Measurements from ENCODE around the gene RFNG.

Gene RFNG

GRCh38 chr17:82056729-82057621, 5.4 kb upstream of the RFNG start:
- DNase-seq (ENCODE audit: low spot score), result no peak
- in situ Hi-C loops (cut with MboI; ENCODE audit: low sequenced_read_pairs, unreplicated experiment), result no loop called here
- TF ChIP-seq, protein P1, sequence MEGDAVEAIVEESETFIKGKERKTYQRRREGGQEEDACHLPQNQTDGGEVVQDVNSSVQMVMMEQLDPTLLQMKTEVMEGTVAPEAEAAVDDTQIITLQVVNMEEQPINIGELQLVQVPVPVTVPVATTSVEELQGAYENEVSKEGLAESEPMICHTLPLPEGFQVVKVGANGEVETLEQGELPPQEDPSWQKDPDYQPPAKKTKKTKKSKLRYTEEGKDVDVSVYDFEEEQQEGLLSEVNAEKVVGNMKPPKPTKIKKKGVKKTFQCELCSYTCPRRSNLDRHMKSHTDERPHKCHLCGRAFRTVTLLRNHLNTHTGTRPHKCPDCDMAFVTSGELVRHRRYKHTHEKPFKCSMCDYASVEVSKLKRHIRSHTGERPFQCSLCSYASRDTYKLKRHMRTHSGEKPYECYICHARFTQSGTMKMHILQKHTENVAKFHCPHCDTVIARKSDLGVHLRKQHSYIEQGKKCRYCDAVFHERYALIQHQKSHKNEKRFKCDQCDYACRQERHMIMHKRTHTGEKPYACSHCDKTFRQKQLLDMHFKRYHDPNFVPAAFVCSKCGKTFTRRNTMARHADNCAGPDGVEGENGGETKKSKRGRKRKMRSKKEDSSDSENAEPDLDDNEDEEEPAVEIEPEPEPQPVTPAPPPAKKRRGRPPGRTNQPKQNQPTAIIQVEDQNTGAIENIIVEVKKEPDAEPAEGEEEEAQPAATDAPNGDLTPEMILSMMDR (IDR thresholded peaks at IDR 0.05; ENCODE audit: borderline replicate concordance, control extremely low read depth, extremely low read depth, insufficient read depth, missing control alignments), result no peak

DNA sequence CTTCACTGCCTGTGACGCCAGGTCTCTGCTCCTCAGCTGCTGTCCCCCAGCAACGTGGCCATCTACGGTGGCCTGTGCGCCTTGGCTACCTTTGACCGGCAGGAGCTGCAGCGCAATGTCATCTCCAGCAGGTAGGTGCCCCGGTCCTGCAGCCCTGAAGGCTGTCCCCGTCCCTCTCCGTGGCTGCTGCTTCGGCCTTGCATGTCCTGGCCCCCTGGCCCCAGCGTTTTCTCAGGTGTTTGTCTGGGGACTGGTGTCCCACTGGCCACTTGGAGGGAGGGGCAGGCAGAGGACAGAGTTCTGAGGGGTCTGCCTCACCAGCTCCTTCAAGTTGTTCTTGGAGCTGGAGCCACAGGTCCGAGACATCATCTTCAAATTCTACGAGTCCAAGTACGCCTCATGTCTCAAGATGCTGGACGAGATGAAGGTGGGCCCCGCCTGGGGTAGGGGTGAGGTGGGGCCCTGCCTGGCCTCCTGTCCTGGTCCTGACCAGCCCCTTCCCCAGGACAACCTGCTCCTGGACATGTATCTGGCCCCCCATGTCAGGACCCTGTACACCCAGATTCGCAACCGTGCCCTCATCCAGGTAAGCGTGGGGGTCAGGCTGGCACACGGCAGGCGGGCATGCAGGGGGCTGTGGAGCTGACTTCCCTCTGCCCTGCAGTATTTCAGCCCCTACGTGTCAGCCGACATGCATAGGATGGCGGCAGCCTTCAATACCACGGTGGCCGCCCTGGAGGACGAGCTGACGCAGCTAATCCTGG, 4.5 kb upstream of the RFNG start:
- no peak for DNase-seq (ENCODE audit: low spot score)
- in situ Hi-C loops (cut with MboI; ENCODE audit: low sequenced_read_pairs, unreplicated experiment), result no loop called here

GRCh38 chr17:82055023-82055964, 3.7 kb upstream of the RFNG start:
- TF ChIP-seq, protein P1 (IDR thresholded peaks at IDR 0.05; ENCODE audit: borderline replicate concordance, control extremely low read depth, extremely low read depth, insufficient read depth, missing control alignments), result no peak
- no peak for DNase-seq (ENCODE audit: low spot score)
- in situ Hi-C loops (cut with MboI; ENCODE audit: low sequenced_read_pairs, unreplicated experiment), result no loop called here

More for the DNA sequence above, 4.5 kb upstream of the RFNG start:
- TF ChIP-seq, protein P1 (IDR thresholded peaks at IDR 0.05; ENCODE audit: borderline replicate concordance, control extremely low read depth, extremely low read depth, insufficient read depth, missing control alignments), result no peak

- TF ChIP-seq, protein P1 (IDR thresholded peaks at IDR 0.05; ENCODE audit: borderline replicate concordance, control extremely low read depth, extremely low read depth, insufficient read depth, missing control alignments), result no peak
- DNase-seq (ENCODE audit: low spot score), result no peak
- in situ Hi-C loops (cut with MboI; ENCODE audit: low sequenced_read_pairs, unreplicated experiment), result no loop called here
Observed at GRCh38 chr17:82054351-82055022, 2.9 kb upstream of the RFNG start.

- in situ Hi-C loops (cut with MboI; ENCODE audit: low sequenced_read_pairs, unreplicated experiment), result no loop called here
- DNase-seq (ENCODE audit: low spot score), result no peak
- TF ChIP-seq, protein P1 (IDR thresholded peaks at IDR 0.05; ENCODE audit: borderline replicate concordance, control extremely low read depth, extremely low read depth, insufficient read depth, missing control alignments), result no peak
Observed at GRCh38 chr17:82053556-82054263, 2.1 kb upstream of the RFNG start.
